GM21619 (cell line): ENCODE measurements around the gene MEGF11.

ENCODE experiments used
- ATAC-seq: cut with Tn5 transposase; IDR thresholded peaks from one replicate; pipeline ENCODE4 v1.9.1; 2021; ENCODE audit not compliant: unreplicated experiment

The MEGF11 gene

GRCh38 chr15:66253418-66254088 lies at the start of gene MEGF11:
MEGF11 (minus strand) TSS chr15:66253750; CDS start chr15:66128403, 125,347 bp downstream.
- ATAC-seq = no peak

DNA sequence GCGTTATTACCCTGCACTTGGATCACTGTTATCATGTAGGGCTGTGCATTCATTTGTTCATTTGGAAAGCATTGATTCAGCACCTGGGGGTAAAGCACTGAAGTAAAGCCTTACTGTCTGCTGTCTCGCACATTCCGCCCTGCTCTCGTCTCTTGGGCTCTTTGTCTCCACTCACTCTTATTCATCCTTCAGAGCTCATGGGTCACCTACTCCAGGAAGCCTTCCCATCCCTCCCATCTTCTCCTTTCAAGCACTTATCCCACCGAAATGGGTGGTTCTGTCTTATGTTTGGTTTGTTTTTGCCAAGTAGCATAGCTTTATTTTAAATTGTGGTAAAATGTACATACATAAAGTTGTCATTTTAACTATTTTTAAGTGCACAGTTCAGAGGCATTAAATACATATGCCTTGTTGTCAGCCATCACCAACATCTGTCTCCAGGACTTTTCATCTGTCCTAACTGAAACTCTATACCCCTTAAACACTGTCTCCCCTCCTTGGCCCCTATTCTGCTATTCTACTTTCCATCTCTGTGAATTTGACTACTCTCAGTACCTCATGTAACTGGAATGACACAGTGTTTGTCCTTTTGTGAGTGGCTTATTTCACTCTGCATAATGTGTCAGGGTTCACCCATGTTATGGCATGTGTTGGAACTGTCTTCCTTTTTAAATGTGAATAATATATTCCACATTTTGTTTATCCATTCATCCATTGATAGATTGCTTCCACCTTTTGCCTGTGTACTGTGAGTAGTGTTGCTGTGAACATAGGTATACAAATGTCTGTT lies 49.1 kb upstream of the MEGF11 start:
- ATAC-seq = no peak

DNA sequence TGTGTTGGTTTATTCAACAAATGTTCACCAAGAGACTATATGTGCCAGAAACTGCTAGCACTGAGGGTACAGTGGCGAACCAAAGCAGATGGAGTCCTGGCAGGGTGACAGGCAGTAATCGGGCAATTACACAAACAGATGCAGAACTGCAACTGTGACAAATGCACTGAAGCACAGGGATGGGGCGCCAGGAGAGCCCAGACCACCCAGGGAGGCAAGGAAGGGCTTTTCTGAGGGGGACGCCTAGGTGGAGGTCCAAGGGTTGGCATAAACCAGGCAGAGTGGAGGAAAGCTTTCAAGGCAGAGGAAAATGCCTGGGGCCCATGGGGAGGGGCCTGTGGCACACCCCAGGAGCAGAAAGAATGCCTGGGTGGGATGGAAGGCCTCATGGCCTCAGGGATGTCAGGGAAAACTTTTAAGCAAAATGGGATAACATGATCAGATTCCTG lies 45.3 kb upstream of the MEGF11 start:
- ATAC-seq = no peak

DNA sequence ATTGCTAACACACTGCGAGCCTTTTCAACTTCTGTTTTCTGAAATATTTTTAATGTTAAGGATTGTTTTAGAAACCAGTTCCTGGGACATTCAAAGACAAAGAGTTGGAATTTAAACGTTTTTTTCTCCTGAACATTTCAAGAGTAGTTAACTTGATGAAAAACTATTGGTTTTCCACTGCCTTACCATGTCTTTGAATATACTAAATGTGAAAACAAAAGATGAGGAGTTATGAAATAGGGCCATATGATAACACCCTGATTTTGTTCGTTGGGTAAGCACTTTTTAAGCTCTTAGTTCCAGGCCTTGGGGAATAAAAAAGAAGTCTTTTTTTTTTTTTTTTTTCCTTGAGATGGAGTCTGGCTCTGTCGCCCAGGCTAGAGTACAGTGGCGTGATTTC lies 42.6 kb upstream of the MEGF11 start:
- ATAC-seq = no peak

GRCh38 chr15:66294932-66295235 lies 41.3 kb upstream of the MEGF11 start:
- no peak for ATAC-seq

- no peak for ATAC-seq
Observed at GRCh38 chr15:66294157-66294931, 40.8 kb upstream of the MEGF11 start.

DNA sequence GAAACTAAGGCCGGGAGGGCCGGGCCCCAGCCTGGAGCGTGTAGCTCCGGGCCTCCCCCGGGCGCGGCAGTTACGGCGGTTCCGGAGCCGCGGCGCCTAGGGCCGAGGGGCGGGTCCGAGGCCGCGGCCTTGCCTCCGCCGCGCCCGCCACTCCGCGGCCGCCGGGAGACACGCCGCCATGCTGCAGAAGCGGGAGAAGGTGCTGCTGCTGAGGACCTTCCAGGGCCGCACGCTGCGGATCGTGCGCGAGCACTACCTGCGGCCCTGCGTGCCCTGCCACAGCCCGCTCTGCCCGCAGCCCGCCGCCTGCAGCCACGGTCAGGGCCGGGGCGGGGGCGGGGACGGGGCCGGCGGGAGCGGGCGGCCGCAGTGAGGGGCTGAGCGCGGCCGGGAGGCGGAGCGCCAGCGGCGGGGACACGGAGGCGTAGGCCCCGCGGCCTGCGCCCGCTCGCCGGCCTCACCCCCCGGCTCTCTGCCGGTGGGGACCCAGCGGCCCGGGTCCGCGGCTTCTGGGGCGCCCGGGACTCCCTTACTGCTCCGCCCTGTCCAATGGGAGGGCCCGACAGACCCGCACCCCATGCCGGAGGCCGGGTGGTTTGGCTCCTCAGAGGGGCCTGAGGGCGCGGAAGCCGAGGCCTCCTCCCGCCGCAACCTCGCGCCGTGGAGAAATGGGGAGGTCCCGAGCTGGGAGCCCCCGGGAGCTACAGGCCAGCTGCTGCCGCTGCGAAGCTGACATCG lies 40.0 kb upstream of the MEGF11 start, which contains the start of gene DIS3L:
Gene DIS3L (plus strand): TSS at position 150 of the 738 bp plus-strand sequence. CDS start 29 bp downstream, at position 179.
- peak; percentile 58 for ATAC-seq

- no peak for ATAC-seq
Observed at GRCh38 chr15:66292571-66293418, 39.2 kb upstream of the MEGF11 start.

GRCh38 chr15:66291816-66292570 lies 38.4 kb upstream of the MEGF11 start:
- ATAC-seq = no peak

GRCh38 chr15:66290518-66290917 lies 37.0 kb upstream of the MEGF11 start:
- no peak for ATAC-seq

DNA sequence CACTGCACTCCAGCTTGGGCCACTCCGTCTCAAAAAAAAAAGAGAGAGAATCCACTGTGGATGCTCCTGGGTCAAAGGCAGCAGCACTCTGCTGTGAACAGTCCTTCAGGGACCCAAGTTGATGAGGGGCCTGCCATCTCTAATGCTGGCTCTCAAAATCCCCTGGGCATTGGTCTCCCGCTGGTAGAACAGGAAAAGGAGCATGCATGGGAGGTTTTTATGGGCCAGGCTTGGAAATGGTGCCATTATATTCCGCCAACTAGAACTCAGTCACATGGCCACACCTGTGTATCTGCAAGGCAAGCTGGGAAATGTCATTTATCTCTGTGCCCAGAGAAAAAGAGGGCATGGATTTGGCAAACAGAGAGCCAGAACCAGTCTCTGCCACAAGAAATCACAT lies 36.5 kb upstream of the MEGF11 start:
- ATAC-seq = no peak

GRCh38 chr15:66288551-66289185 lies 35.1 kb upstream of the MEGF11 start:
- ATAC-seq = no peak

- no peak for ATAC-seq
Observed at GRCh38 chr15:66288093-66288492, 34.5 kb upstream of the MEGF11 start.

DNA sequence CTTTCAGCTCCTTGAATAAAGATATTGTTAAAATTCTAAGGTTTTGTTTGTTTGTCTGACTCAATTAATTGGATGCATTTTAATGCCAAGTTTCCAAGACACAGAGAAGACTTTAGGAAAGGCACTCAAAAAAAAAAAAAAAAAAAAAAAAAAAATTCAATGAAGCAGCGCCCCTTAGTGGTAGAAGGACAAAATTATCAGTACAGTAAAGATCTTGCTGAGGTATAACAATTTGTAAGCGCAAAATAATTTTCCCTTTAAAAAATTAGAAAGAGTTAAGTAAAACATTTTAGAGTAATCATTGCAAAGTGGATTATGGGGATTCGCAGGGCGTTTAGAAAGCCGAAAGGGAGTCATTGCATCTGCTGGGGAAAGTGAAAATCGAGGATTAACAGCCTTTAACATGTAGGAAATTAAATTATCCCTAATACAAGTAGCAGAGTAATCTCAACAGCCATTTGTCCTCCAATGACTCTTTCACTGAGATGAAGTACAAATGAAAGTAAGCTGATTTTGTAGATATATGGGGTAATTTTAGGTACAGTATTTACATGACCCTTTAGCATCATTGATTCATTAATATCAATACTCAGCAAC lies 34.0 kb upstream of the MEGF11 start:
- no peak for ATAC-seq

GRCh38 chr15:66285533-66286280 lies 32.2 kb upstream of the MEGF11 start:
- ATAC-seq = no peak

- ATAC-seq = no peak
Observed at GRCh38 chr15:66284271-66284670, 30.7 kb upstream of the MEGF11 start.

DNA sequence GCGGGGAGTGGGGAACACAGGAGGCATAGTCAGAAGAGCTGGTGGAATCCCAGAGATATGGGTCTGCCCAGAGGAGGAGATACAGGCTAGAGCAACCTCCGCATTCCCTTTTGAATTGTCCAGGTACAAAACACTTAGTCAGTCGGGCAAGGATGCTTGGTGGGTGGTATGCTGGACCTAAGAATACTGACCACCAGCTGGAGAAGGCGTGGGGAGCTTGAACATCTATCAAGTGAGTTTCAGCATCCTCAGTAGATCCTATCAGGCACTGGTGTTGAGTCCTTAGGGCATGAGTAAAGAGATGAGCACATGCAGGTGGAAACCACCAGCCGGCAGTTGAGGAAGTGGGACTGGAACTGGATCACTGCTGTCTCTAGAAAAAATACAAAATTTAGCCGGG lies 25.1 kb upstream of the MEGF11 start:
- ATAC-seq = no peak

- no peak for ATAC-seq
Observed at GRCh38 chr15:66278056-66278455, 24.5 kb upstream of the MEGF11 start.
